SH-SY5Y (cell line): ENCODE measurements around the gene BMP4.

Experiments used
- GATA2 ChIP-seq: IDR thresholded peaks from 2 replicates; pipeline ENCODE4 v1.6.1; 2011; ENCODE audit warnings: mild to moderate bottlenecking, low read depth, low read length
- GATA3 ChIP-seq: IDR thresholded peaks from 2 replicates; pipeline ENCODE4 v1.6.1; 2011; ENCODE audit warnings: low read depth, mild to moderate bottlenecking, low read length, moderate library complexity

GRCh38 chr14:53942970-53943750 lies 13.5 kb downstream of the BMP4 start:
- TF ChIP-seq GATA2, result no peak
- TF ChIP-seq GATA3, result no peak
